Spleen (tissue), 7 donors: ENCODE measurements around the gene TAF8.
A peak's percentile ranks its signal among the peaks of the same experiment; 100 is the strongest.

Experiments used
- CTCF ChIP-seq, 11 experiments: fragments of 200-600 bp in 7 of 11; fragments of 450-650 bp in 4 of 11; sonication (generic) in 4 of 11; IDR thresholded peaks in 8 of 11; conservative IDR thresholded peaks in 3 of 11; 1 replicate in 7 of 11; 2 replicates in 4 of 11; pipeline versions ENCODE4 v1.4.0 to v1.8.0; 2016 to 2021; ENCODE audit warnings: antibody characterized with exemption in 11 of 11, inconsistent platforms in 4 of 11, mild to moderate bottlenecking in 1 of 11
- POLR2A ChIP-seq, 3 donors: fragments of 450-650 bp; IDR thresholded peaks; one replicate each; pipeline ENCODE4 v1.5.1; 2017; ENCODE audit warnings: antibody characterized with exemption in 3 of 3, mild to moderate bottlenecking in 1 of 3
- POLR2AphosphoS5 ChIP-seq, 3 donors: sonication (generic); formaldehyde crosslinking; IDR thresholded peaks; one replicate each; pipeline ENCODE4 v1.5.1; 2017; ENCODE audit warnings: antibody characterized with exemption in 3 of 3
- donor health status: DM: no; HTN: no; CAD: no; lungs with moderate emphysema.
- donor health status: DM: no; HTN: no; CAD: no.
- donor health status: DM: no; HTN: no; CAD: no.

DNA sequence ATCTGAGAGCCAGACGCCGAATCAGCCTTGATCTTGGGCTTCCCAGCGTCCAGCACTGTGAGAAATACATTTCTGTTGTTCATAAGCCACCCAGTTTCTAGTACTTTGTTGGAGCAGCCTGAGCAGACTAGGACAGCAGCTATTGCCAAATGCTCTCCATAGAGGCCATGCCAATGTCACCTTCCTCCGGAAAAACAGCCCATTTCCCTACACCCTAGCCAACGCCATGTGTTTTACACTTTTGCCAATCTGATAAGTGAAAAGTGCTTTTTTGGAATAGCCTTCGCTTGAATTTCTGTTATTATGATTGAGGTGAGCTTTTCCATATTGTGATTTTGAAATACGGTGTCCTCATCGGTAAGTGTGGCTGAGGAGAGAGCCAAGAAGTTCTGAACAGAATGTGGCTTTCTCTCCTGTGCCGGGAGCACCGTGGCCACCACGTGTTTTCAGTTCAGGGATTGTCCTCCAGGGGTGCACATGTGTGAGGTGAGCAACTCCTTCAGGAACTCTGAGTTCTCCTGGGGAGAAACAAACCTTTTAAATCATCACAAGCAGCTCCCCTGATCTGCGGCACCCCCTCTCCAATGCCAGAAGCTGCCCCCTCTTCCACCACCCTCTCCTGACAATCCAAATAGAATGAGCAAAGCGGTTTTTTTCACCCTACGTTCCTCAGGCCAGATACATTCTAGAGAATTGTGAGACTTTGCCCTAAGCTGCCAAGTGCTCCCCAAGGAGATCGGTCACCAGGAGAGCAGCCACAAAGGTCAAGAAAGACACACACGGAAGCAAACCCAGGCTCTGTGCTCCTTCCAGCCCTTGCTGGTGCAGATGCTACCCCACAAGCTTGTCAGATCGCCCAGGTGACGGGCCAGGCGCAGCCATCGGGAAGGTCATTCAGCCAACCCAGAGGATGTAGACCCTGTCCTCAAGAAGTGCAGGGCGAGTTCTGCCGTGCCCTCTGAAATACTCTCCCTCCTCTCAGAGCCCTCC, 36.0 kb downstream of the TAF8 start:
- TF ChIP-seq POLR2AphosphoS5 (IDR thresholded peaks at IDR 0.05) (peak in 2 of 3 donors; percentile 27 to 76), CTCF (IDR thresholded peaks at IDR 0.05 in 8 of 11, conservative IDR thresholded peaks at IDR 0.05 in 3 of 11) (peak in 2 of 11 experiments; percentile 14 to 25), POLR2A (IDR thresholded peaks at IDR 0.05) (no peak)
